Trophoblast cell (in vitro differentiated cells and primary cell): ENCODE measurements around the gene AGAP1.

ENCODE experiments used
- DNase-seq, 2 donors: peaks; one replicate each; pipeline ENCODE4 v3.0.0-alpha.2; 2016
- H2AFZ ChIP-seq: 2 replicates; pipeline ENCODE4 v1.6.1; 2013; ENCODE audit warnings: low read length, moderate library complexity, mild to moderate bottlenecking; ENCODE audit not compliant: insufficient read depth, poor library complexity
- H2AK5ac ChIP-seq: 2 replicates; pipeline ENCODE4 v1.6.1; 2013; ENCODE audit warnings: mild to moderate bottlenecking, low read length
- H2BK120ac ChIP-seq: 2 replicates; pipeline ENCODE4 v1.6.1; 2013; ENCODE audit warnings: low read length, mild to moderate bottlenecking, moderate library complexity; ENCODE audit not compliant: insufficient read depth, poor library complexity
- H2BK12ac ChIP-seq: 2 replicates; pipeline ENCODE4 v1.6.1; 2013; ENCODE audit warnings: mild to moderate bottlenecking, low read length, moderate library complexity
- H2BK5ac ChIP-seq: 2 replicates; pipeline ENCODE4 v1.6.1; 2013; ENCODE audit warnings: low read length, low read depth, moderate library complexity, mild to moderate bottlenecking; ENCODE audit not compliant: poor library complexity
- H3K14ac ChIP-seq: 2 replicates; pipeline ENCODE4 v1.6.1; 2013; ENCODE audit warnings: mild to moderate bottlenecking, low read length
- H3K18ac ChIP-seq: 2 replicates; pipeline ENCODE4 v1.6.1; 2013; ENCODE audit warnings: mild to moderate bottlenecking, low read length
- H3K23ac ChIP-seq: 2 replicates; pipeline ENCODE4 v1.6.1; 2013; ENCODE audit warnings: low read length
- H3K27ac ChIP-seq: 2 replicates; pipeline ENCODE4 v1.5.1; 2013; ENCODE audit warnings: low read depth, mild to moderate bottlenecking, inconsistent platforms, low read length, moderate library complexity
- H3K27me3 ChIP-seq: 2 replicates; pipeline ENCODE4 v1.6.1; 2013; ENCODE audit warnings: inconsistent platforms, mild to moderate bottlenecking, low read length, moderate library complexity; ENCODE audit not compliant: insufficient read depth
- H3K36me3 ChIP-seq, 2 experiments: 1 replicate in 1 of 2; 2 replicates in 1 of 2; pipeline ENCODE4 v1.6.1; 2013; ENCODE audit warnings: low read length in 2 of 2, mild to moderate bottlenecking in 2 of 2, moderate library complexity in 1 of 2; ENCODE audit not compliant: insufficient read depth in 2 of 2, control insufficient read depth in 1 of 2
- H3K4ac ChIP-seq: 2 replicates; pipeline ENCODE4 v1.6.1; 2013; ENCODE audit warnings: low read depth, mild to moderate bottlenecking, low read length, moderate library complexity
- H3K4me1 ChIP-seq, 2 experiments: 1 replicate in 1 of 2; 2 replicates in 1 of 2; pipeline ENCODE4 v1.6.1; 2013; ENCODE audit warnings: low read length in 2 of 2, mild to moderate bottlenecking in 2 of 2, moderate library complexity in 1 of 2; ENCODE audit not compliant: insufficient read depth in 2 of 2, control insufficient read depth in 1 of 2
- H3K4me2 ChIP-seq: 2 replicates; pipeline ENCODE4 v1.6.1; 2013; ENCODE audit warnings: inconsistent platforms, mild to moderate bottlenecking, low read length, moderate library complexity
- H3K4me3 ChIP-seq: 2 replicates; pipeline ENCODE4 v1.5.1; 2013; ENCODE audit warnings: mild to moderate bottlenecking, low read depth, low read length, inconsistent platforms
- H3K79me1 ChIP-seq: one replicate; pipeline ENCODE4 v1.6.1; 2013; ENCODE audit warnings: low read length
- H3K79me2 ChIP-seq: 2 replicates; pipeline ENCODE4 v1.6.1; 2013; ENCODE audit warnings: low read length, mild to moderate bottlenecking; ENCODE audit not compliant: control insufficient read depth, insufficient read depth, poor library complexity
- H3K9ac ChIP-seq: 2 replicates; pipeline ENCODE4 v1.6.1; 2013; ENCODE audit warnings: mild to moderate bottlenecking, low read length
- H3K9me3 ChIP-seq: 2 replicates; pipeline ENCODE4 v1.6.1; 2013; ENCODE audit warnings: low read depth, mild to moderate bottlenecking, control low read depth, inconsistent platforms, low read length; ENCODE audit not compliant: insufficient read depth
- H4K12ac ChIP-seq: 2 replicates; pipeline ENCODE4 v1.6.1; 2013; ENCODE audit warnings: low read depth, mild to moderate bottlenecking, low read length, moderate library complexity
- H4K8ac ChIP-seq: 2 replicates; pipeline ENCODE4 v1.6.1; 2013; ENCODE audit warnings: low read depth, mild to moderate bottlenecking, low read length, moderate library complexity
- H4K91ac ChIP-seq: one replicate; pipeline ENCODE4 v1.6.1; 2013; ENCODE audit warnings: low read depth, mild to moderate bottlenecking, low read length, moderate library complexity
- WGBS: extraction: QIAGEN DNeasy Blood & Tissue Kit; methylation state at CpG from one replicate; pipeline ENCODE4 v1.1.7; 2013; ENCODE audit warnings: missing lambda C conversion rate; ENCODE audit not compliant: insufficient read length, insufficient coverage; ENCODE audit errors: extremely low coverage; 5-methylcytosine and 5-hydroxymethylcytosine counted together

Gene AGAP1

DNA sequence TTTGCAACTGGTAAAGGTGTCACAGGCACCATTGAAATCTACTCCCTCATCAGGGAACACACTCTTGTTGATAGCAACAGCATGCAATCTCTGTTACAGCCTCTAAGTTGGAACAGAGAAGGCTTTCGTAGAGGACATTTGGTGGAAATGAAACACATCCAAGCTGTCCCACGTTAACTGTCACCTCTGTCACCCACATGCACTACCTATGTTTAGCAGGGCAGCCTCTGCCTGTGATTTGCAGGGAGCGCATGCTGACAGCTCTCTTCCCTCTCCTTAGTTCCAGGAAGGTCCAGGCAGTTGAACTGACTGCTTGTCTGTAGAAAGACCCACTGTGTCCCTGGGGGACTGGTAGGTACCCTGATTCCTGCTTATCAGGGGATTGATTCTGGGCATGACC is 367.5 kb downstream of the AGAP1 start:
- no CpG with 5 or more reads among the region's 3 CpGs for WGBS
- Histone ChIP-seq H3K4me1 (no peaks in the 10 kb centered on the region), H3K27ac (no peak overlapping the region), H3K36me3 (no peaks in the 10 kb centered on the region), H3K4me2 (no peak overlapping the region), H2BK12ac (no peak overlapping the region), H3K79me1 (no peaks in the 10 kb centered on the region), H3K18ac (no peak overlapping the region), H3K9ac (no peak overlapping the region), H3K23ac (no peak overlapping the region), H4K12ac (no peak overlapping the region), H2AFZ (no peak overlapping the region), H2BK120ac (no peak overlapping the region), H3K27me3 (no peaks in the 10 kb centered on the region), H2BK5ac (no peak overlapping the region), H3K9me3 (no peaks in the 10 kb centered on the region), H3K4me3 (no peak overlapping the region), H3K79me2 (no peaks in the 10 kb centered on the region), H4K91ac (no peak overlapping the region), H3K4ac (no peak overlapping the region), H3K14ac (no peak overlapping the region), H4K8ac (no peak overlapping the region), H2AK5ac (no peak overlapping the region)
- DNase-seq = no peak

DNA sequence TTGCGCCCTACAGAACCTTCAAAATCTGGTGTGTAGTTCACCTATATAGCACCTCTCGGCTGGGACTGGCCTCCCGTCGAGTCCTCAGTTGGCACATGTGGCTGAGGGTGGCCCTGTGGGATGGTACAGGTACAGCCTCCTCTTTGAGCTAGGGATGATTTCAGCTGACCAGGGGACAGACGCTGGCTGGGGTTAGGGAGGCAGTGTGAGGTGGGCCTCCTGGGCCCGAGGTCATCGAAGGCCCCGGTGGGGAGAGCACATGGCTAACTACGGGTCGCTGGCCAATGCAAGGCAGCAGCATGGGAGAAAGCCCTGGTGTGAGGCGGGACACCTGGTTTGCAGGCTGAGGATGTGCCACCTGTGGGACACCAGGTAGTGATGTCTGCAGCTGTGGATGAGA is 369.6 kb downstream of the AGAP1 start:
- Histone ChIP-seq H3K4me2 (no peak overlapping the region), H3K23ac (no peak overlapping the region), H3K27ac (no peak overlapping the region), H3K18ac (no peak overlapping the region), H2AK5ac (no peak overlapping the region), H2AFZ (no peak overlapping the region), H2BK12ac (no peak overlapping the region), H4K91ac (no peak overlapping the region), H3K27me3 (no peaks in the 10 kb centered on the region), H3K9me3 (no peaks in the 10 kb centered on the region), H2BK120ac (no peak overlapping the region), H3K4ac (no peak overlapping the region), H4K12ac (no peak overlapping the region), H3K9ac (no peak overlapping the region), H3K14ac (no peak overlapping the region), H3K4me1 (peaks cover 0 to 2% of the 10 kb centered on the region in 2 experiments), H4K8ac (no peak overlapping the region), H3K79me2 (no peaks in the 10 kb centered on the region), H3K36me3 (no peaks in the 10 kb centered on the region), H3K79me1 (no peaks in the 10 kb centered on the region), H2BK5ac (no peak overlapping the region), H3K4me3 (no peak overlapping the region)
- no CpG with 5 or more reads among the region's 11 CpGs for WGBS
- DNase-seq = no peak

- Histone ChIP-seq H3K23ac (no peak overlapping the region), H3K4me3 (no peak overlapping the region), H2BK12ac (no peak overlapping the region), H3K79me1 (no peaks in the 10 kb centered on the region), H3K27me3 (no peaks in the 10 kb centered on the region), H2BK120ac (no peak overlapping the region), H4K12ac (no peak overlapping the region), H3K4ac (no peak overlapping the region), H4K8ac (no peak overlapping the region), H3K79me2 (no peaks in the 10 kb centered on the region), H2AK5ac (no peak overlapping the region), H3K36me3 (no peaks in the 10 kb centered on the region), H2BK5ac (no peak overlapping the region), H3K4me2 (no peak overlapping the region), H2AFZ (no peak overlapping the region), H3K9ac (no peak overlapping the region), H3K14ac (no peak overlapping the region), H3K4me1 (peaks cover 0 to 2% of the 10 kb centered on the region in 2 experiments), H3K18ac (no peak overlapping the region), H3K9me3 (no peaks in the 10 kb centered on the region), H3K27ac (no peak overlapping the region), H4K91ac (no peak overlapping the region)
- DNase-seq = no peak
- no CpG with 5 or more reads among the region's 17 CpGs for WGBS
Observed at GRCh38 chr2:235864302-235864701, 370.5 kb downstream of the AGAP1 start.

DNA sequence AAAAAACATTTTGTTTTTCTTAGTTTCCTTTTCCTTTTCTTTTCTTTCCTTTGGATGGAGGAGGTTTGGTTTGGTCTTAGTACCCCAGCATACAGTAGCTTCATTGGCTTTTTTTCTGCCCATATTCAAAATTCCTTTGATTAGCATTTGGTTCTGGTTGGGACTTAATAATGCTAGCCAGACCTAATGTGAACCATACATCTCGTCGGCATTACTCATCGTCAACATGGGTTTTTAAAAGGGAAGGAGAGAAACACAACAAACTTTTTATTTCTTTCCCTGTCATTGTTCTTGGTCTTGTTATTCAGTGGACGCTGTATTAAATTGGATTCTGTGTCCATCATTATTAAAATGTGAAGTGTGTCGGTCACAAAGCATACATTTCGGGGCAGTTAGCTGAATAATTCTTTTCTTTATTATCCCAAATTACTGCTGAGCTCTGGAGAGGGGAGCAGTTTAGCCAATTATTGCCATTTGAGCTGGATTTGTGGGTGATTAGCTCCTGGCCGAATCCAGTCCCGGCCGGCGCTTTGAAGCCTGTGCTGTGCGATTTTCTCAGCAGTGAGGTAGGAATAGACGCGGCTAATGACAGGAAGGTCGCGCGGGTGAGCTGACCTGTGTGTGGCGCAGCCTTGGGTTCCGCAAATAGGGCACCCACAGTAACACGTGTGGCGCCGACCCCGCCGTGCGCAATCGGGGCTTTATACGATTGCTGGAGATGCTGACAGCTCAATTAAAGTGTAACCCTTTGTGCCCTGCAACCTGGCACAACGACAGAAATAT is 371.1 kb downstream of the AGAP1 start:
- H4K91ac ChIP-seq = no peak overlapping the region
- H3K4ac ChIP-seq = no peak overlapping the region
- H3K79me2 ChIP-seq = no peaks in the 10 kb centered on the region
- peaks cover 1% of the 10 kb centered on the region for H3K9me3 ChIP-seq
- peaks cover 0 to 2% of the 10 kb centered on the region in 2 experiments for H3K4me1 ChIP-seq
- no peaks in the 10 kb centered on the region for H3K36me3 ChIP-seq
- H3K23ac ChIP-seq = no peak overlapping the region
- no peak overlapping the region for H2BK5ac ChIP-seq
- no peak overlapping the region for H2BK12ac ChIP-seq
- H4K12ac ChIP-seq = no peak overlapping the region
- no peak for DNase-seq
- no peak overlapping the region for H2AK5ac ChIP-seq
- no peaks in the 10 kb centered on the region for H3K27me3 ChIP-seq
- H2AFZ ChIP-seq = no peak overlapping the region
- no peak overlapping the region for H3K27ac ChIP-seq
- no peak overlapping the region for H3K14ac ChIP-seq
- no peak overlapping the region for H3K4me3 ChIP-seq
- H3K18ac ChIP-seq = no peak overlapping the region
- no peak overlapping the region for H3K9ac ChIP-seq
- WGBS = no CpG with 5 or more reads among the region's 27 CpGs
- H2BK120ac ChIP-seq = no peak overlapping the region
- no peak overlapping the region for H4K8ac ChIP-seq
- no peaks in the 10 kb centered on the region for H3K79me1 ChIP-seq
- H3K4me2 ChIP-seq = no peak overlapping the region
